Thyroid gland (tissue), 4 donors: Measurements from ENCODE around the gene TNF. TPM values are rescaled to one million over a fixed set of nuclear protein-coding genes. Genes with fewer than 3 reads are reported as not detected.

Experiments
- DNase-seq, 2 donors: peaks; one replicate each; pipeline ENCODE4 v3.0.0-alpha.2; 2019
- H3K27ac ChIP-seq, 3 donors: fragments of 200-600 bp; sonication (generic); 1 replicate in 2 of 3; 2 replicates in 1 of 3; pipeline ENCODE4 v1.5.1; 2016 to 2019; ENCODE audit warnings: mild to moderate bottlenecking in 1 of 3, moderate library complexity in 1 of 3
- H3K27me3 ChIP-seq: fragments of 200-600 bp; sonication (generic); one replicate; pipeline ENCODE4 v1.5.1; 2019
- H3K36me3 ChIP-seq, 2 donors: fragments of 200-600 bp; sonication (generic); one replicate each; pipeline ENCODE4 v1.5.1; 2016 to 2019
- H3K4me1 ChIP-seq, 2 donors: fragments of 200-600 bp; sonication (generic); one replicate each; pipeline ENCODE4 v1.5.1; 2017 to 2019
- H3K4me3 ChIP-seq, 3 donors: fragments of 200-600 bp; sonication (generic); replicated peaks in 1 of 3; 1 replicate in 2 of 3; 2 replicates in 1 of 3; pipeline ENCODE4 v1.5.1; 2016; ENCODE audit warnings: mild to moderate bottlenecking in 1 of 3
- H3K9me3 ChIP-seq: fragments of 200-600 bp; sonication (generic); one replicate; pipeline ENCODE4 v1.5.1; 2017
- POLR2A ChIP-seq, 2 donors: fragments of 450-650 bp; IDR thresholded peaks; one replicate each; pipeline ENCODE4 v1.6.1; 2017; ENCODE audit warnings: antibody characterized with exemption in 2 of 2, mild to moderate bottlenecking in 2 of 2, moderate library complexity in 1 of 2
- WGBS, 2 donors: methylation state at CpG; one replicate each; pipeline ENCODE4 v1.1.5; 2017; 5-methylcytosine and 5-hydroxymethylcytosine counted together
- intact Hi-C: fragments of 100-400 bp; cut with DNase I; formaldehyde crosslinking; loops from one replicate; pipeline ENCODE4 v1.15.1; 2023
- small RNA-seq: library from RNA; depleted of rRNA; stranded (forward); fragments of <200 nt; gene quantifications from one replicate; pipeline ENCODE3, GENCODE V24; 2016
- total RNA-seq, 4 donors: library from RNA; depleted of rRNA; stranded (reverse); fragments of >200 nt; gene quantifications; one replicate each; pipeline ENCODE4 v1.2.3, GENCODE V29; 2016
- TF ChIP-seq, protein P1 (sequence below), 6 experiments: fragments of 200-600 bp in 3 of 6; fragments of 450-650 bp in 3 of 6; sonication (generic) in 3 of 6; IDR thresholded peaks; one replicate each; pipeline ENCODE4 v1.5.1; 2016 to 2019; ENCODE audit warnings: antibody characterized with exemption in 6 of 6, mild to moderate bottlenecking in 2 of 6, inconsistent platforms in 1 of 6, moderate library complexity in 1 of 6

Gene TNF
- total RNA-seq, 4 donors from 2014 or later = 0.42 TPM; not detected in 3

DNA sequence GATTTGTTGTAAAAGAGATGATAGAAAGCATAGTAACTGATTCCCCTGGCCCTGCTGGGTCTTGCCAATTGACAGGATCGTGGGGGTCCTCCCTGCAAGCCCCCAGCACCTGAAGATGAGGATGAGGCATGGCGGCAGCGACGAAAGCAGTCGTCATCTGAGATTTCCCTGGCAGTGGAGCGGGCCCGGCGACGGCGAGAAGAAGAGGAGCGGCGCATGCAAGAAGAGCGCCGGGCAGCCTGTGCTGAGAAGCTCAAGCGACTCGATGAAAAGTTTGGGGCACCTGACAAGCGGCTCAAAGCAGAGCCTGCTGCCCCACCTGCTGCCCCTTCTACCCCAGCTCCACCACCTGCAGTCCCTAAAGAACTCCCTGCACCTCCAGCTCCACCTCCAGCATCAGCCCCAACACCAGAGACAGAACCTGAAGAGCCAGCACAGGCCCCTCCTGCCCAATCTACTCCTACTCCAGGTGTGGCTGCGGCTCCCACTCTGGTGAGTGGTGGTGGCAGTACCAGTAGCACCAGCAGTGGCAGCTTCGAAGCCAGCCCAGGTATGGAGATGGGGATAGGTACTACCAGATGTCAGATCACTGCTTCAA lies 52.4 kb downstream of the TNF start:
- Histone ChIP-seq H3K4me1 (no peaks in the 10 kb centered on the region), H3K4me3 (no peak overlapping the region), H3K36me3 (peaks cover 87 to 95% of the 10 kb centered on the region in 2 donors), H3K27ac (no peak overlapping the region), H3K27me3 (no peaks in the 10 kb centered on the region), H3K9me3 (no peaks in the 10 kb centered on the region)
- WGBS, 2 donors = 97 to 98% methylated on average over 19 of the region's 19 CpGs
- TF ChIP-seq, protein P1, sequence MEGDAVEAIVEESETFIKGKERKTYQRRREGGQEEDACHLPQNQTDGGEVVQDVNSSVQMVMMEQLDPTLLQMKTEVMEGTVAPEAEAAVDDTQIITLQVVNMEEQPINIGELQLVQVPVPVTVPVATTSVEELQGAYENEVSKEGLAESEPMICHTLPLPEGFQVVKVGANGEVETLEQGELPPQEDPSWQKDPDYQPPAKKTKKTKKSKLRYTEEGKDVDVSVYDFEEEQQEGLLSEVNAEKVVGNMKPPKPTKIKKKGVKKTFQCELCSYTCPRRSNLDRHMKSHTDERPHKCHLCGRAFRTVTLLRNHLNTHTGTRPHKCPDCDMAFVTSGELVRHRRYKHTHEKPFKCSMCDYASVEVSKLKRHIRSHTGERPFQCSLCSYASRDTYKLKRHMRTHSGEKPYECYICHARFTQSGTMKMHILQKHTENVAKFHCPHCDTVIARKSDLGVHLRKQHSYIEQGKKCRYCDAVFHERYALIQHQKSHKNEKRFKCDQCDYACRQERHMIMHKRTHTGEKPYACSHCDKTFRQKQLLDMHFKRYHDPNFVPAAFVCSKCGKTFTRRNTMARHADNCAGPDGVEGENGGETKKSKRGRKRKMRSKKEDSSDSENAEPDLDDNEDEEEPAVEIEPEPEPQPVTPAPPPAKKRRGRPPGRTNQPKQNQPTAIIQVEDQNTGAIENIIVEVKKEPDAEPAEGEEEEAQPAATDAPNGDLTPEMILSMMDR (IDR thresholded peaks at IDR 0.05) = no peak
- no peak for TF ChIP-seq POLR2A (IDR thresholded peaks at IDR 0.05)
- intact Hi-C loops = no loop called here
- DNase-seq = no peak

Small RNAs within 50 kb of the gene (small RNA-seq; reads per million reads assigned to genes)
- gene SNORA38 = 20.6 reads per million, percentile 94 among the genes with 10 or more reads in this experiment
- gene SNORD117 = 697 reads per million, percentile 98 among the genes with 10 or more reads in this experiment
- gene SNORD84 = not detected
- gene UQCRHP1 = not detected

Other genes starting within 250 kb of the TNF start
- 1,000 to 10,000 TPM in 1 of 4 donors, 100 to 1,000 TPM in 3; 328 to 1,292 (median 594) TPM for gene HLA-B, start 218.4 kb upstream of the TNF start, total RNA-seq
- 10 to 100 TPM; 12.3 to 23.2 (median 15.3) TPM for gene MICA, start 172.0 kb upstream of the TNF start, total RNA-seq
- 1 to 10 TPM in 3 of 4 donors, under 1 TPM in 1; 0.89 to 3.4 (median 2.1) TPM for gene MICB, start 77.4 kb upstream of the TNF start, total RNA-seq
- gene MCCD1, start 46.6 kb upstream of the TNF start, total RNA-seq = not detected
- 100 to 1,000 TPM; 296 to 339 (median 314) TPM for gene DDX39B, start 33.6 kb upstream of the TNF start, total RNA-seq
- 1 to 10 TPM; 1.2 to 3.9 (median 2.6) TPM for gene ATP6V1G2, start 29.0 kb upstream of the TNF start, total RNA-seq
- gene NFKBIL1, start 28.0 kb upstream of the TNF start, total RNA-seq = 10 to 100 TPM; 23.7 to 34.0 (median 27.5) TPM
- not detected for gene LTA, start 3.3 kb upstream of the TNF start, total RNA-seq
- not detected for gene LTB, start 6.9 kb downstream of the TNF start, total RNA-seq
- gene LST1, start 10.7 kb downstream of the TNF start, total RNA-seq = 10 to 100 TPM in 1 of 4 donors, 1 to 10 TPM in 2, not detected in 1; 2.5 to 23.4 (median 3.2) TPM
- gene NCR3, start 17.4 kb downstream of the TNF start, total RNA-seq = not detected
- gene AIF1, start 39.7 kb downstream of the TNF start, total RNA-seq = 10 to 100 TPM in 3 of 4 donors, 1 to 10 TPM in 1; 8.1 to 37.8 (median 17.6) TPM
- gene PRRC2A, start 45.1 kb downstream of the TNF start, total RNA-seq = 100 to 1,000 TPM in 1 of 4 donors, 10 to 100 TPM in 3; 68.5 to 127 (median 86.7) TPM
- gene BAG6, start 77.1 kb downstream of the TNF start, total RNA-seq = 100 to 1,000 TPM; 179 to 301 (median 245) TPM
- gene APOM, start 80.3 kb downstream of the TNF start, total RNA-seq = 1 to 10 TPM; 2.3 to 5.1 (median 4.5) TPM
- gene C6orf47, start 85.2 kb downstream of the TNF start, total RNA-seq = 10 to 100 TPM; 23.6 to 32.3 (median 28.7) TPM
- 10 to 100 TPM; 15.7 to 23.2 (median 22.1) TPM for gene GPANK1, start 89.4 kb downstream of the TNF start, total RNA-seq
- 100 to 1,000 TPM; 181 to 264 (median 206) TPM for gene CSNK2B, start 90.5 kb downstream of the TNF start, total RNA-seq
- 10 to 100 TPM in 2 of 4 donors, 1 to 10 TPM in 2; 4.4 to 11.8 (median 9.4) TPM for gene LY6G5B, start 94.4 kb downstream of the TNF start, total RNA-seq
- gene LY6G5C, start 105.5 kb downstream of the TNF start, total RNA-seq = 1 to 10 TPM in 1 of 4 donors, under 1 TPM in 2, not detected in 1; 0.54 to 7.9 (median 0.83) TPM
- 10 to 100 TPM; 47.3 to 81.4 (median 71.7) TPM for gene ABHD16A, start 127.8 kb downstream of the TNF start, total RNA-seq
- gene LY6G6F, start 131.3 kb downstream of the TNF start, total RNA-seq = not detected
- not detected for gene LY6G6D, start 139.8 kb downstream of the TNF start, total RNA-seq
- not detected for gene LY6G6C, start 146.2 kb downstream of the TNF start, total RNA-seq
- gene MPIG6B, start 147.8 kb downstream of the TNF start, total RNA-seq = 1 to 10 TPM in 1 of 4 donors, under 1 TPM in 1, not detected in 2; 0.54 to 1.8 TPM
- 100 to 1,000 TPM in 3 of 4 donors, 10 to 100 TPM in 1; 99.9 to 117 (median 114) TPM for gene DDAH2, start 153.7 kb downstream of the TNF start, total RNA-seq
- gene CLIC1, start 161.0 kb downstream of the TNF start, total RNA-seq = 100 to 1,000 TPM; 222 to 314 (median 247) TPM
- 10 to 100 TPM in 1 of 4 donors, 1 to 10 TPM in 3; 5.6 to 11.2 (median 7.2) TPM for gene MSH5, start 164.4 kb downstream of the TNF start, total RNA-seq
- 1 to 10 TPM in 3 of 4 donors, not detected in 1; 2.0 to 4.2 (median 3.0) TPM for gene SAPCD1, start 187.1 kb downstream of the TNF start, total RNA-seq
- gene VWA7, start 201.8 kb downstream of the TNF start, total RNA-seq = 1 to 10 TPM; 1.2 to 8.9 (median 5.4) TPM
- 100 to 1,000 TPM in 1 of 4 donors, 10 to 100 TPM in 3; 33.8 to 120 (median 39.9) TPM for gene VARS1, start 220.2 kb downstream of the TNF start, total RNA-seq
- gene LSM2, start 231.4 kb downstream of the TNF start, total RNA-seq = 10 to 100 TPM; 29.2 to 48.4 (median 36.5) TPM
- gene HSPA1L, start 239.7 kb downstream of the TNF start, total RNA-seq = 1 to 10 TPM; 3.5 to 4.1 (median 3.9) TPM
- gene HSPA1A, start 240.0 kb downstream of the TNF start, total RNA-seq = 100 to 1,000 TPM; 148 to 320 (median 190) TPM